Astrocyte (in vitro differentiated cells and primary cell): Measurements from ENCODE around the gene SAMD4A. TPM values are rescaled to one million over a fixed set of nuclear protein-coding genes. Genes with fewer than 3 reads are reported as not detected.

Experiments used
- DNase-seq: peaks from one replicate; pipeline ENCODE4 v3.0.0-alpha.2; 2010; ENCODE audit warnings: low read depth
- FAIRE-seq: peaks from 2 replicates; lab custom pipeline; 2011; peaks lifted over from hg19 to GRCh38; lab: Jason Lieb, UNC
- H2AFZ ChIP-seq: 2 replicates; pipeline ENCODE4 v1.6.0; 2012; ENCODE audit warnings: low read depth, low read length, inconsistent platforms
- H3K27ac ChIP-seq: 2 replicates; pipeline ENCODE4 v1.5.1; 2011; ENCODE audit warnings: low read depth, low read length, inconsistent platforms
- H3K27me3 ChIP-seq: 2 replicates; pipeline ENCODE4 v1.6.0; 2011; ENCODE audit warnings: low read length, inconsistent platforms; ENCODE audit not compliant: insufficient read depth
- H3K36me3 ChIP-seq: 2 replicates; pipeline ENCODE4 v1.5.1; 2011; ENCODE audit warnings: low read length, inconsistent platforms; ENCODE audit not compliant: insufficient read depth
- H3K4me1 ChIP-seq: 2 replicates; pipeline ENCODE4 v1.5.1; 2011; ENCODE audit warnings: low read length, inconsistent platforms; ENCODE audit not compliant: insufficient read depth
- H3K4me2 ChIP-seq: 2 replicates; pipeline ENCODE4 v1.6.0; 2012; ENCODE audit warnings: low read length, inconsistent platforms
- H3K4me3 ChIP-seq: 2 replicates; pipeline ENCODE4 v1.5.1; 2011; ENCODE audit warnings: low read depth, mild to moderate bottlenecking, low read length, inconsistent platforms; ENCODE audit not compliant: insufficient read depth
- H3K79me2 ChIP-seq: 2 replicates; pipeline ENCODE4 v1.6.0; 2012; ENCODE audit warnings: mild to moderate bottlenecking, low read length, inconsistent platforms; ENCODE audit not compliant: insufficient read depth
- H3K9ac ChIP-seq: 2 replicates; pipeline ENCODE4 v1.6.0; 2012; ENCODE audit warnings: mild to moderate bottlenecking, low read length, inconsistent platforms
- H3K9me3 ChIP-seq: 2 replicates; pipeline ENCODE4 v1.5.1; 2012; ENCODE audit warnings: low read depth, mild to moderate bottlenecking, low read length, inconsistent platforms; ENCODE audit not compliant: insufficient read depth
- H4K20me1 ChIP-seq: 2 replicates; pipeline ENCODE4 v1.6.0; 2012; ENCODE audit warnings: low read length, inconsistent platforms; ENCODE audit not compliant: insufficient read depth
- H3K27ac Mint-ChIP-seq: one replicate; pipeline ENCODE4 v1.8.0; 2021; ENCODE audit warnings: mild to moderate bottlenecking, mixed read lengths; ENCODE audit not compliant: unreplicated experiment
- H3K27me3 Mint-ChIP-seq: one replicate; pipeline ENCODE4 v1.8.0; 2021; ENCODE audit warnings: low read depth, mixed read lengths; ENCODE audit not compliant: unreplicated experiment
- H3K36me3 Mint-ChIP-seq: one replicate; pipeline ENCODE4 v1.8.0; 2021; ENCODE audit warnings: low read depth, mixed read lengths; ENCODE audit not compliant: unreplicated experiment
- H3K4me1 Mint-ChIP-seq: one replicate; pipeline ENCODE4 v1.8.0; 2021; ENCODE audit warnings: low read depth, mixed read lengths; ENCODE audit not compliant: unreplicated experiment
- H3K4me3 Mint-ChIP-seq: one replicate; pipeline ENCODE4 v1.8.0; 2021; ENCODE audit warnings: mild to moderate bottlenecking, moderate library complexity, mixed read lengths; ENCODE audit not compliant: unreplicated experiment
- H3K9me3 Mint-ChIP-seq: one replicate; pipeline ENCODE4 v1.8.0; 2021; ENCODE audit warnings: mild to moderate bottlenecking, mixed read lengths; ENCODE audit not compliant: unreplicated experiment
- CTCF ChIP-seq: IDR thresholded peaks from 2 replicates; pipeline ENCODE4 v1.5.1; 2011; ENCODE audit warnings: low read depth, mild to moderate bottlenecking, inconsistent platforms, low read length, moderate library complexity; ENCODE audit not compliant: insufficient read depth
- EZH2 ChIP-seq: IDR thresholded peaks from 2 replicates; pipeline ENCODE4 v1.6.1; 2012; ENCODE audit warnings: mild to moderate bottlenecking, low read length, inconsistent platforms; ENCODE audit not compliant: insufficient read depth
- total RNA-seq: library from RNA; stranded (reverse); gene quantifications from 2 replicates; pipeline ENCODE4 v1.2.1, GENCODE V29; 2021

Gene SAMD4A
- total RNA-seq, 1 donor from 2014 or later = 68.2 TPM

- peak; percentile 88 for DNase-seq
- Histone ChIP-seq H3K9me3 (no peaks in the 10 kb centered on the region), H3K27ac (peak overlapping the region; percentile 74), H3K36me3 (peaks cover 14% of the 10 kb centered on the region), H3K4me1 (peaks cover 19% of the 10 kb centered on the region), H3K27me3 (no peaks in the 10 kb centered on the region), H4K20me1 (peaks cover 51% of the 10 kb centered on the region), H3K9ac (peak overlapping the region; percentile 54), H3K79me2 (peaks cover 87% of the 10 kb centered on the region), H3K4me2 (peak overlapping the region; percentile 87), H2AFZ (no peak overlapping the region), H3K4me3 (peak overlapping the region; percentile 41)
- peaks cover 2% of the 10 kb centered on the region for H3K9me3 Mint-ChIP-seq
- peak; percentile 64 for FAIRE-seq
- H3K4me1 Mint-ChIP-seq = peaks cover 34% of the 10 kb centered on the region
- TF ChIP-seq CTCF = no peak
- no peak for TF ChIP-seq EZH2
- H3K27me3 Mint-ChIP-seq = no peaks in the 10 kb centered on the region
- H3K4me3 Mint-ChIP-seq = peak overlapping the region; percentile 99
- H3K36me3 Mint-ChIP-seq = peaks cover 44% of the 10 kb centered on the region
- peak overlapping the region; percentile 76 for H3K27ac Mint-ChIP-seq
Observed at GRCh38 chr14:54570631-54571415, 3.9 kb downstream of the SAMD4A start.

GRCh38 chr14:54572316-54572715 is 5.4 kb downstream of the SAMD4A start:
- DNase-seq = no peak
- Histone ChIP-seq H3K9ac (no peak overlapping the region), H3K4me2 (no peak overlapping the region), H3K27me3 (no peaks in the 10 kb centered on the region), H3K36me3 (peaks cover 18% of the 10 kb centered on the region), H3K9me3 (no peaks in the 10 kb centered on the region), H3K4me1 (peaks cover 19% of the 10 kb centered on the region), H2AFZ (no peak overlapping the region), H4K20me1 (peaks cover 66% of the 10 kb centered on the region), H3K27ac (no peak overlapping the region), H3K79me2 (peaks cover 98% of the 10 kb centered on the region), H3K4me3 (no peak overlapping the region)
- TF ChIP-seq EZH2 = no peak
- TF ChIP-seq CTCF = peak; percentile 34
- no peaks in the 10 kb centered on the region for H3K27me3 Mint-ChIP-seq
- H3K36me3 Mint-ChIP-seq = peaks cover 44% of the 10 kb centered on the region
- peaks cover 46% of the 10 kb centered on the region for H3K4me1 Mint-ChIP-seq
- peaks cover 2% of the 10 kb centered on the region for H3K9me3 Mint-ChIP-seq
- no peak for FAIRE-seq
- H3K4me3 Mint-ChIP-seq = no peak overlapping the region
- H3K27ac Mint-ChIP-seq = peak overlapping the region; percentile 10

- Histone ChIP-seq H3K4me2 (no peak overlapping the region), H3K36me3 (peaks cover 21% of the 10 kb centered on the region), H2AFZ (no peak overlapping the region), H4K20me1 (peaks cover 74% of the 10 kb centered on the region), H3K79me2 (peaks cover 99% of the 10 kb centered on the region), H3K4me1 (peaks cover 14% of the 10 kb centered on the region), H3K9ac (no peak overlapping the region), H3K9me3 (no peaks in the 10 kb centered on the region), H3K27me3 (no peaks in the 10 kb centered on the region), H3K4me3 (no peak overlapping the region), H3K27ac (no peak overlapping the region)
- Mint-ChIP-seq H3K4me1 (peaks cover 47% of the 10 kb centered on the region), H3K9me3 (no peaks in the 10 kb centered on the region), H3K36me3 (peaks cover 37% of the 10 kb centered on the region), H3K27me3 (no peaks in the 10 kb centered on the region), H3K27ac (no peak overlapping the region), H3K4me3 (peak overlapping the region; percentile 15)
- TF ChIP-seq EZH2 (no peak), CTCF (no peak)
- DNase-seq (no peak), FAIRE-seq (no peak)
Observed at GRCh38 chr14:54574528-54574927, 7.6 kb downstream of the SAMD4A start.
